HG03159 (cell line): ENCODE results near the gene RNF182.

ENCODE experiments used
- ATAC-seq: cut with Tn5 transposase; IDR thresholded peaks from one replicate; pipeline ENCODE4 v1.9.1; 2021; ENCODE audit warnings: mild to moderate bottlenecking, moderate library complexity; ENCODE audit not compliant: unreplicated experiment

The RNF182 gene

DNA sequence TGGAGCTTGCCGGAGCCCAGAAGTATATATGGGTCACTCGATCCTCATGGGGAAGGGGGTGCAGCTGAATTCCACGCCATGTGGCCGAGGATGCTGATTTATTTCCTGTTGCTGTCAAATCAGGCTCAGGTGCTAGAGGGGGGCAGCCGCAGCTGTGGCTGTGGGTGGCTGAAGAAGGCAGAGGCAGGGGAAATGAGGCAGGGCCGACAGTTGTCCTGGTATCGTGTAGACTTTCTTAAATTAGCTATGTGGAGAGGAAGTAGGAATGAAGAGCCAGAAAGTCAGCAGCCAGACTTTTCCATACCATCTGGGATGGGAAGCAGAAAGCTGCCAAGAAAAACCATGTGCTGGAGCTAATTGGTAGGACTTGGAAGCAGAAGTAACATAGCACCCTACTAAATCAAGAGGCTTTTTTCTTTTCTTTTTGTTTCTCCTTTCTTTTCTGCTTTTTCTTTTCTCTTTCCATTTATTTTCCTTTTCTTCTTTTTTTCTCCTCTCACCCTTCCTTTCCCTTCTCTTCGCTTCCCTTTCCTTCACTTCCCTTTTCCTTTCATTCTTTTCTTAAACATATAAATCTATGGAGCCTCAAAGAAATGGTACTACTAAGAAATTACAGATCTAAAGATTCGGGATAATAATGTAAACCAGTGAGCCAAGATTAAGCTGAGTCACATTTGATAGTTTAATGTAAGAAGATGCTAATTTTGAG, 102.2 kb downstream of the RNF182 start:
- no peak for ATAC-seq

- ATAC-seq, result no peak
Observed at GRCh38 chr6:14028631-14029030, 103.9 kb downstream of the RNF182 start.

- ATAC-seq, result no peak
Observed at GRCh38 chr6:14029605-14030004, 104.9 kb downstream of the RNF182 start.
